Neutrophil (primary cell): ENCODE data around the gene EXOSC3.
"Not testable (repeated sequence)": the region's sequence is repeated elsewhere in the genome, so short reads cannot be mapped to it uniquely, and the experiment has no call there.

Experiments used
- H3K27ac ChIP-seq: fragments of 200-600 bp; sonication (generic); 2 replicates; pipeline ENCODE4 v1.5.1; 2016; ENCODE audit warnings: mild to moderate bottlenecking, moderate library complexity
- H3K27me3 ChIP-seq: fragments of 200-600 bp; sonication (generic); 2 replicates; pipeline ENCODE4 v1.6.0; 2016; ENCODE audit warnings: mild to moderate bottlenecking
- H3K36me3 ChIP-seq: fragments of 200-600 bp; sonication (generic); 2 replicates; pipeline ENCODE4 v1.5.1; 2017
- H3K4me1 ChIP-seq, 2 experiments: fragments of 200-600 bp in 1 of 2; sonication (generic) in 1 of 2; 1 replicate in 1 of 2; 2 replicates in 1 of 2; pipeline versions ENCODE4 v1.5.1 to v1.6.1; 2013 to 2016; ENCODE audit warnings: low read depth in 1 of 2, low read length in 1 of 2, mild to moderate bottlenecking in 1 of 2, moderate library complexity in 1 of 2; ENCODE audit not compliant: control insufficient read depth in 1 of 2, insufficient read depth in 1 of 2
- H3K4me3 ChIP-seq, 2 experiments: fragments of 200-600 bp in 1 of 2; sonication (generic) in 1 of 2; 1 replicate in 1 of 2; 2 replicates in 1 of 2; pipeline ENCODE4 v1.5.1; 2013 to 2016; ENCODE audit warnings: low read depth in 1 of 2, low read length in 1 of 2, mild to moderate bottlenecking in 1 of 2, moderate library complexity in 1 of 2
- H3K9me3 ChIP-seq: fragments of 200-600 bp; sonication (generic); 2 replicates; pipeline ENCODE4 v1.5.1; 2016
- TF ChIP-seq, protein P1 (sequence below): fragments of 200-600 bp; sonication (generic); IDR thresholded peaks from 2 replicates; pipeline ENCODE4 v1.5.1; 2016; ENCODE audit warnings: antibody characterized with exemption

Gene EXOSC3

DNA sequence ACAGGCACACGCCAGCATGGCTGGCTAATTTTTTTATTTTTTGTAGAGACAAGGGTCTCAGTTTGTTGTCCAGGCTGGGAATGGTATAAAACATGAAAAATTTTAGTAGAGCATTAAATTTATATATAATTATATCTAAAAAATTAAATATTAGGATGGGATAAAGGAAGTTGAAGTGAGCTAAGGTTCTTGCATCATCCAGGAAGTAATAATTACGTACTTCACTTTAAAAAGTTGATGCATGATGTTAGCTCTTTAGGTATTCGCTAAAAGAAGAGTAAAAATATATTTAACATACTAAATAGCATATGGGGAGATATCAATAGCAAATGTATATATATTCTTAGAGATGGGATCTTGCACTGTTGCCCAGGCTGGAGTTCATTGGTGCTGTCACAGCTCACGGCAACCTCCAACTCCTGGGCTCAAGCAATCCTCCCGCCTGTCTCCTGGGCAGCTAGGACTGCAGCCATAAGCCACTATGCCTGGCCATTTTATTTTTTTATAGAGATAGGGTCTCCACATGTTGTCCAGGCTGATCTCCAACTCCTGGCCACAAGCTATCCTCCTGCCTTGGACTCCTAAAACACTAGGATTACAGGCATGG, 28.0 kb upstream of the EXOSC3 start:
- H3K36me3 ChIP-seq: no peaks in the 10 kb centered on the region
- H3K4me3 ChIP-seq: peak overlapping the region; percentile 2 to 44
- TF ChIP-seq, protein P1, sequence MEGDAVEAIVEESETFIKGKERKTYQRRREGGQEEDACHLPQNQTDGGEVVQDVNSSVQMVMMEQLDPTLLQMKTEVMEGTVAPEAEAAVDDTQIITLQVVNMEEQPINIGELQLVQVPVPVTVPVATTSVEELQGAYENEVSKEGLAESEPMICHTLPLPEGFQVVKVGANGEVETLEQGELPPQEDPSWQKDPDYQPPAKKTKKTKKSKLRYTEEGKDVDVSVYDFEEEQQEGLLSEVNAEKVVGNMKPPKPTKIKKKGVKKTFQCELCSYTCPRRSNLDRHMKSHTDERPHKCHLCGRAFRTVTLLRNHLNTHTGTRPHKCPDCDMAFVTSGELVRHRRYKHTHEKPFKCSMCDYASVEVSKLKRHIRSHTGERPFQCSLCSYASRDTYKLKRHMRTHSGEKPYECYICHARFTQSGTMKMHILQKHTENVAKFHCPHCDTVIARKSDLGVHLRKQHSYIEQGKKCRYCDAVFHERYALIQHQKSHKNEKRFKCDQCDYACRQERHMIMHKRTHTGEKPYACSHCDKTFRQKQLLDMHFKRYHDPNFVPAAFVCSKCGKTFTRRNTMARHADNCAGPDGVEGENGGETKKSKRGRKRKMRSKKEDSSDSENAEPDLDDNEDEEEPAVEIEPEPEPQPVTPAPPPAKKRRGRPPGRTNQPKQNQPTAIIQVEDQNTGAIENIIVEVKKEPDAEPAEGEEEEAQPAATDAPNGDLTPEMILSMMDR: no peak

DNA sequence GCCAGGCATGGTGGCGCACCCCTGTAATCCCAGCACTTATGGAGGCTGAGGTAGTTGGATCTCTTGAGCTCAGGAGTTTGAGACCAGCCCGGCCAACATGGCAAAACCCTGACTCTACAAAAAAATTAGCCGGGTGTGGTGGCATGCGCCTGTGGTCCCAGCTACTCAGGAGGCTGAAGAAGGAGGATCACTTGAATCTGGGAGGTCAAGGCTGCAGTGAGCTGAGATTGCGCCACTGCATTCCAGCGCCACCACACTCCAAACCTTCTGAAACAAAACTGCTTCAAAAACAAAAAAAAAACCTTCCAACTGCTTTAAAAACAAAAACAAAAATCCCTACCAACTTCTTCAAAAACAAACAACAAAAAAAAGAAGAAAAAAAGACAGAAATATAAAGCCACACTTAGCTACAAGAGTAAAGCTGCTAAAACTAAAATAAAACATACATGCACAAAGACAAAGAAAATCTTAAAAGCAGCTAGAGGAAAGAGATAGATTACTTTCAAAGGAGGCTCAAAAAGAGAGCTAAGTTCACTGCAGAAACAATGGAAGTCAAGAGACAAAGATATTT, 27.1 kb upstream of the EXOSC3 start:
- H3K27me3 ChIP-seq: no peaks in the 10 kb centered on the region
- no peaks in the 10 kb centered on the region for H3K9me3 ChIP-seq
- H3K4me1 ChIP-seq: peaks cover 21 to 22% of the 10 kb centered on the region in 2 experiments
- no peaks in the 10 kb centered on the region for H3K36me3 ChIP-seq
- TF ChIP-seq, protein P1: no peak
- H3K4me3 ChIP-seq: peak overlapping the region in 1 of 2 experiments; percentile 44
- peak overlapping the region; percentile 85 for H3K27ac ChIP-seq

More for the DNA sequence above, 28.0 kb upstream of the EXOSC3 start:
- H3K27me3 ChIP-seq: no peaks in the 10 kb centered on the region
- peak overlapping the region; percentile 85 for H3K27ac ChIP-seq
- H3K9me3 ChIP-seq: no peaks in the 10 kb centered on the region
- H3K4me1 ChIP-seq: peaks cover 21 to 22% of the 10 kb centered on the region in 2 experiments

DNA sequence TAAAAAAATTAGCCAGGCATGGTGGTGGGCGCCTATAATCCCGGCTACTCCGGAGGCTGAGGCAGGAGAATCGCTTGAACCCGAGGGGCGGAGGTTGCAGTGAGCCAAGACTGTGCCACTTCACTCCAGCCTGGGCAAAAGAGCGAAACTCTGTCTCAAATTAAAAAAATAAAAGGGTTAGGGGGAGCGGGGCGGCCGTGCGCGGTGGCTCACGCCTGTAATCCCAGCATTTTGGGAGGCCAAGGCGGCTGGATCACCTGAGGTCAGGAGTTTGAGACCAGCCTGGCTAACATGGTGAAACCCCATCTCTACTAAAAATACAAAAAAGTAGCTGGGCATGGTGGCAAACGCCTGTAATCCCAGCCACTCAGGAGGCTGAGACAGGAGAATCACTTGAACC, 24.8 kb upstream of the EXOSC3 start:
- not testable (repeated sequence) for H3K36me3 ChIP-seq, H3K27me3 ChIP-seq, H3K27ac ChIP-seq, H3K4me3 ChIP-seq, H3K9me3 ChIP-seq
- peaks cover 21 to 22% of the 10 kb centered on the region in 2 experiments for H3K4me1 ChIP-seq

DNA sequence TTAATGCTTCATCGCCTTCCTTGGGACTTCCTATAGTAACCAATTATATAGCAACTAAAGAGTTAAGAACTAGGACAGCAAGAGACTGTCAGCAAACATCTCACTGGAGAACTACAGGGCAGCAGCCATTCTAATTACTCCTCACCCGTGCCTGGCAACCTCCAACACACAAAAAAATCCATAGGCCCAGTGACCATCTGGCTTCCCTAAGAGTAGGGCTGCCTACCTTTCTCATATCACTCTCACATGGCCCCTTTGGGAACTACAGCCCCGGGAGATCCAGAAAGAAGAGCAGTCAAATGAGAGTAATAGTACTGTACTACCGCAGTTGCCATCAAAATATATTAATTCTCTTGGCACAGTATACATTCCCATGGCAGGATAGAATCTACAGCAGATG, 21.4 kb upstream of the EXOSC3 start:
- Histone ChIP-seq H3K36me3 (no peaks in the 10 kb centered on the region), H3K27ac (peak overlapping the region; percentile 19), H3K4me3 (no peak overlapping the region), H3K4me1 (peaks cover 25% of the 10 kb centered on the region in 2 experiments), H3K27me3 (no peaks in the 10 kb centered on the region), H3K9me3 (no peaks in the 10 kb centered on the region)
- TF ChIP-seq, protein P1: no peak

DNA sequence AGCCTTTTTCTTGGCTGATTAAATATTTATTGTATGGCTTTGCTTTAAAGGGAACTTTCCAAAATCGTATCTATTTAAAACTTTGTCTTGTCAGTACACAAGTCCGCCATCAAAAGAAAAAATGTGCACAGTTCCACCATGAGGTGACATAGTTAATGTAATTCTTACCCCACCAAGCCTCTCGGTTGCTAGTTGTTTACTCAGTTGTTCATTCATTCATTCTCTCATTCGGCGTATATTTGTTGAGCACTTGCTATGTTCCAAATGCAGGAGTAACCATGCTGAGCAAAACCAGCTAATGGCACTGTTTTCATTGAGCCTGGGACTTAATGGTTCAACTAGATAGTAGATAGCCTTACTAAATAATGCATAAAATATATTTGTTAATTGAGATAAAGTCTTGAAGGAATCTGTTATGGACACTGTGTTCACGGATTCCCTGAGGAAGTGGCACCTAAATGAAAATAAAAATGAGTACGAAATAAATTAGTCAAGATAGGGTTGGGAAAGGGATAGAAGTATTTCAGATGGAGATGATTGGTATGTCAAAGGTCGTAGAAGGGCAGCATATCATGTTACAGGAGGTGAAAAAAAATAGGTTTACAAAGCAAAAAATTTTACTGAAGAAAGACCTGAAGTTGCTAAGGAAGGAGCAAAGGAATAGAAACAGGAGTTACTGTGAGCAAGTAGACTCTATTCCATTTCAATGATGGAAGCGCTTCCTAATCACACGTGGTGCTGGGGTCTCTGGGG, 17.3 kb upstream of the EXOSC3 start:
- TF ChIP-seq, protein P1: no peak
- no peaks in the 10 kb centered on the region for H3K9me3 ChIP-seq
- peaks cover 56 to 59% of the 10 kb centered on the region in 2 experiments for H3K4me1 ChIP-seq
- peak overlapping the region; percentile 82 to 99 for H3K4me3 ChIP-seq
- peak overlapping the region; percentile 97 for H3K27ac ChIP-seq
- H3K36me3 ChIP-seq: no peaks in the 10 kb centered on the region
- no peaks in the 10 kb centered on the region for H3K27me3 ChIP-seq
